ENCODE results near the gene SFSWAP. TPM values are rescaled to one million over a fixed set of nuclear protein-coding genes. Genes with fewer than 3 reads are reported as not detected.

Gene SFSWAP
- total and polyA plus RNA-seq, 2 of the 8 experiments (the other 6 are each of a cell fraction or from before 2014, with no cell fraction given): 36.5 to 49.5 TPM

DNA sequence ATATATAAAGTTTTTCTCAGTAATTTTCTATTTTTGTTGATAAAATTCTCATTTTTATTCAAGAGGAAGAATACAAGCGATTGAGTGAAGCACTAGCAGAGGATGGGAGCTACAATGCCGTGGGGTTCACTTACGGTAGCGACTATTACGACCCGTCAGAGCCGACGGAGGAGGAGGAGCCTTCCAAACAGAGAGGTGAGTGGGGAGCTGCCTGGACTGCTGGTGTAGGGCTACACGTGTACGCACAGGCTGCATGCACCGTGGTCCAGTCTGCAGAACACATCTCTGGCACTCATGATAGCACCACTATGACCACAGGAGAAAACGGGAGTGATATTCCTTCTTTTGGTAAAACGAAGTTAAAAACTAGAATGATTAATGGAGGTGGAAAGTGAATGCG is 3.9 kb downstream of the SFSWAP start:
- CTCF ChIA-PET (ENCODE audit: partially characterized antibody): interaction anchor here (0.8 to 2.1 kb wide), 6 partner anchors 10 to 111 kb away, joined by 3 to 5 read pairs (median 3); no protein-coding TSS in a partner anchor
- H2AK5ac ChIP-seq (ENCODE audit: low read depth, low read length): no peak overlapping the region
- no peak overlapping the region for H3K27ac ChIP-seq (ENCODE audit: low read depth, low read length)
- H3K9me3 ChIP-seq (ENCODE audit: insufficient read depth in 2 of 2, low read depth in 1 of 2, low read length in 1 of 2): no peaks in the 10 kb centered on the region
- DNase-seq (ENCODE audit: low read depth in 1 of 2, low spot score in 2 of 2) (no peak), FAIRE-seq (no peak)
- peaks cover 9% of the 10 kb centered on the region; the same call in 1 of the 2 replicates for H3K23me2 ChIP-seq (ENCODE audit: low read depth, low read length)
- H3K9ac ChIP-seq (replicated peaks in 1 of 4; ENCODE audit: extremely low read depth in 1 of 4, low read depth in 3 of 4, low read length in 3 of 4): no peak overlapping the region
- peaks cover 23 to 52% (median 45%) of the 10 kb centered on the region in 4 experiments for H3K36me3 ChIP-seq (ENCODE audit: control insufficient read depth in 2 of 4, insufficient read depth in 4 of 4, low read length in 3 of 4)
- H3K4me3 ChIP-seq (ENCODE audit: extremely low read depth in 1 of 4, insufficient read depth in 2 of 4, low read depth in 3 of 4, low read length in 4 of 4): no peak overlapping the region
- no peak overlapping the region for H4K5ac ChIP-seq (ENCODE audit: insufficient read length, low read depth, low read length)
- no peak overlapping the region for H2BK5ac ChIP-seq (ENCODE audit: low read depth, low read length)
- H2BK12ac ChIP-seq (ENCODE audit: low read depth, low read length): no peak overlapping the region
- H3K4ac ChIP-seq (replicated peaks; ENCODE audit: insufficient read length, low read depth, low read length): no peak overlapping the region
- no peak overlapping the region for H3K18ac ChIP-seq (ENCODE audit: extremely low read depth, low read length)
- no peaks in the 10 kb centered on the region; the same call in 1 of the 2 replicates for H3K79me1 ChIP-seq (ENCODE audit: low read depth, low read length)
- H4K8ac ChIP-seq (ENCODE audit: extremely low read depth, insufficient read depth, low read length): no peak overlapping the region
- no peak overlapping the region for H2BK120ac ChIP-seq (replicated peaks; ENCODE audit: low read depth, low read length)
- H4K91ac ChIP-seq (replicated peaks; ENCODE audit: insufficient read length, low read length): no peak overlapping the region
- H3K56ac ChIP-seq (replicated peaks; ENCODE audit: insufficient read length, low read depth, low read length): no peak overlapping the region
- H2AFZ ChIP-seq (ENCODE audit: low read length): no peak overlapping the region
- H3K4me2 ChIP-seq (ENCODE audit: insufficient read depth in 1 of 2, low read depth in 2 of 2, low read length in 2 of 2): no peak overlapping the region
- H3K23ac ChIP-seq (ENCODE audit: insufficient read length): no peak overlapping the region
- H3K14ac ChIP-seq (ENCODE audit: insufficient read length): no peak overlapping the region
- no peak overlapping the region for H2BK20ac ChIP-seq (ENCODE audit: low read length)
- no peak overlapping the region for H2BK15ac ChIP-seq (ENCODE audit: low read length)
- H3K27me3 ChIP-seq (replicated peaks in 1 of 4; ENCODE audit: control insufficient read depth in 3 of 4, extremely low read depth in 1 of 4, insufficient read depth in 3 of 4, low read length in 3 of 4): no peaks in the 10 kb centered on the region
- peaks cover 5 to 6% of the 10 kb centered on the region in 2 experiments for H4K20me1 ChIP-seq (replicated peaks in 1 of 2; ENCODE audit: control insufficient read depth in 1 of 2, insufficient read depth in 2 of 2, low read length in 2 of 2)
- peaks cover 15 to 33% of the 10 kb centered on the region in 2 experiments for H3K79me2 ChIP-seq (ENCODE audit: control insufficient read depth in 1 of 2, insufficient read depth in 2 of 2, low read length in 2 of 2)
- POLR2A ChIA-PET (ENCODE audit: partially characterized antibody): no interaction called here
- H3K4me1 ChIP-seq (replicated peaks in 1 of 4; ENCODE audit: control insufficient read depth in 3 of 4, insufficient read depth in 4 of 4, low read length in 3 of 4): peaks cover 0 to 4% (median 1%) of the 10 kb centered on the region in 4 experiments; a peak in 6 of 7 replicates
- 96 to 100% methylated on average over 2 to 14 of the region's 14 CpGs for WGBS, 2 experiments (ENCODE audit: extremely low coverage in 1 of 2, insufficient coverage in 1 of 2, insufficient read length in 1 of 2, insufficient replicate concordance in 2 of 2, low coverage in 1 of 2, low lambda C conversion rate in 2 of 2, missing lambda C conversion rate in 1 of 2)
- TF ChIP-seq SRF (IDR thresholded peaks at IDR 0.05; ENCODE audit: low read depth, low read length): no peak
- TF ChIP-seq POLR2A (IDR thresholded peaks at IDR 0.05; ENCODE audit: control extremely low read depth in 1 of 2, low read depth in 2 of 2, low read length in 2 of 2): no peak
- TF ChIP-seq BACH1 (IDR thresholded peaks at IDR 0.05; ENCODE audit: low read length): no peak
- no peak for TF ChIP-seq KDM1A (IDR thresholded peaks at IDR 0.05; ENCODE audit: borderline replicate concordance, low read length)
- no peak for TF ChIP-seq CBX5 (IDR thresholded peaks at IDR 0.05; ENCODE audit: low read depth, low read length)
- TF ChIP-seq ZNF274 (IDR thresholded peaks at IDR 0.05; ENCODE audit: borderline replicate concordance, extremely low read depth, low read length): no peak
- TF ChIP-seq JUND (IDR thresholded peaks at IDR 0.05; ENCODE audit: low read length): no peak
- no peak for TF ChIP-seq CTBP2 (IDR thresholded peaks at IDR 0.05; ENCODE audit: borderline replicate concordance, insufficient read depth, insufficient read length, low read length)
- TF ChIP-seq RAD21 (IDR thresholded peaks at IDR 0.05 in 1 of 2, conservative IDR thresholded peaks at IDR 0.05 in 1 of 2; ENCODE audit: low read depth in 2 of 2, low read length in 2 of 2): no peak
- no peak for TF ChIP-seq TCF12 (IDR thresholded peaks at IDR 0.05; ENCODE audit: low read depth, low read length)
- TF ChIP-seq ASH2L (IDR thresholded peaks at IDR 0.05; ENCODE audit: low read length): no peak
- no peak for TF ChIP-seq JUN (IDR thresholded peaks at IDR 0.05; ENCODE audit: low read depth, low read length)
- TF ChIP-seq POU5F1 (IDR thresholded peaks at IDR 0.05; ENCODE audit: low read depth, low read length): no peak
- TF ChIP-seq FOSL1 (IDR thresholded peaks at IDR 0.05; ENCODE audit: insufficient read depth, low read depth, low read length): no peak
- no peak for TF ChIP-seq EGR1 (IDR thresholded peaks at IDR 0.05; ENCODE audit: borderline replicate concordance, low read depth, low read length)
